H4 (cell line): Measurements from ENCODE around the gene DTWD1. TPM values are rescaled to one million over a fixed set of nuclear protein-coding genes. Genes with fewer than 3 reads are reported as not detected.
"Not testable (repeated sequence)": the region's sequence is repeated elsewhere in the genome, so short reads cannot be mapped to it uniquely, and the experiment has no call there.

Experiments used
- DNase-seq: peaks from one replicate; pipeline ENCODE4 v3.0.0-alpha.2; 2015; ENCODE audit warnings: low spot score
- total RNA-seq: library from RNA; depleted of rRNA; stranded (reverse); fragments of >200 nt; shearing (Covaris generic); gene quantifications from 2 replicates; pipeline ENCODE4 v1.2.3, GENCODE V29; 2014

DTWD1 gene
- total RNA-seq, 1 experiment from 2014 or later, result 35.3 TPM

GRCh38 chr15:49645941-49646340, 25.1 kb downstream of the DTWD1 start:
- no peak for DNase-seq

GRCh38 chr15:49646891-49647290, 26.0 kb downstream of the DTWD1 start:
- DNase-seq, result no peak

GRCh38 chr15:49649987-49650386, 29.1 kb downstream of the DTWD1 start:
- no peak for DNase-seq

- DNase-seq, result no peak
These were observed 29.8 kb downstream of the DTWD1 start for GRCh38 chr15:49650676-49651075.

GRCh38 chr15:49652922-49653321, 32.1 kb downstream of the DTWD1 start:
- no peak for DNase-seq

GRCh38 chr15:49656734-49657133, 35.9 kb downstream of the DTWD1 start:
- no peak for DNase-seq

GRCh38 chr15:49664716-49665115, 43.9 kb downstream of the DTWD1 start:
- DNase-seq, result no peak

GRCh38 chr15:49666486-49666885, 45.6 kb downstream of the DTWD1 start:
- not testable (repeated sequence) for DNase-seq

GRCh38 chr15:49669288-49669687, 48.4 kb downstream of the DTWD1 start:
- DNase-seq, result no peak

GRCh38 chr15:49673861-49674260, 53.0 kb downstream of the DTWD1 start:
- no peak for DNase-seq

- no peak for DNase-seq
These were observed 53.5 kb downstream of the DTWD1 start for GRCh38 chr15:49674370-49674769.

GRCh38 chr15:49675041-49675440, 54.2 kb downstream of the DTWD1 start:
- DNase-seq, result peak; percentile 38

- DNase-seq, result no peak
These were observed 57.8 kb downstream of the DTWD1 start for GRCh38 chr15:49678655-49679054.

- DNase-seq, result no peak
These were observed 65.8 kb downstream of the DTWD1 start for GRCh38 chr15:49686599-49686998.

- no peak for DNase-seq
These were observed 67.4 kb downstream of the DTWD1 start for GRCh38 chr15:49688135-49688790.

GRCh38 chr15:49692514-49693090, 71.8 kb downstream of the DTWD1 start:
- no peak for DNase-seq

- DNase-seq, result no peak
These were observed 72.7 kb downstream of the DTWD1 start for GRCh38 chr15:49693498-49693897.

GRCh38 chr15:49696433-49696832, 75.6 kb downstream of the DTWD1 start:
- no peak for DNase-seq

- no peak for DNase-seq
These were observed 76.3 kb downstream of the DTWD1 start for GRCh38 chr15:49697121-49697520.

GRCh38 chr15:49702982-49703381, 82.1 kb downstream of the DTWD1 start:
- DNase-seq, result not testable (repeated sequence)
